DOHH2 (cell line): ENCODE results near the gene ECPAS.

Experiments used
- H3F3A ChIP-seq: fragments of 200-600 bp; sonication (generic), shearing (Covaris generic); 2 replicates; pipeline ENCODE4 v1.6.0; 2016; ENCODE audit warnings: antibody characterized with exemption, mild to moderate bottlenecking; ENCODE audit not compliant: control insufficient read depth, insufficient read depth
- H3K27ac ChIP-seq: fragments of 200-600 bp; sonication (generic); 2 replicates; pipeline ENCODE4 v1.5.1; 2014; ENCODE audit warnings: low read depth, mild to moderate bottlenecking, low read length, moderate library complexity
- H3K27me3 ChIP-seq: fragments of 200-600 bp; sonication (generic); 2 replicates; pipeline ENCODE4 v1.6.1; 2014; ENCODE audit warnings: mild to moderate bottlenecking, low read length, mixed read lengths; ENCODE audit not compliant: control insufficient read depth
- H3K36me3 ChIP-seq: fragments of 200-600 bp; sonication (generic); 2 replicates; pipeline ENCODE4 v1.6.1; 2014; ENCODE audit warnings: mild to moderate bottlenecking, low read length, moderate library complexity, mixed read lengths; ENCODE audit not compliant: control insufficient read depth
- H3K4me1 ChIP-seq: fragments of 200-600 bp; sonication (generic); 2 replicates; pipeline ENCODE4 v1.6.1; 2014; ENCODE audit warnings: mild to moderate bottlenecking, low read length, mixed read lengths; ENCODE audit not compliant: control insufficient read depth
- H3K4me2 ChIP-seq: fragments of 200-600 bp; sonication (generic); 2 replicates; pipeline ENCODE4 v1.6.0; 2014; ENCODE audit warnings: mild to moderate bottlenecking, low read length, moderate library complexity
- H3K4me3 ChIP-seq: fragments of 200-600 bp; sonication (generic); 2 replicates; pipeline ENCODE4 v1.5.1; 2014; ENCODE audit warnings: mild to moderate bottlenecking, low read length, mixed read lengths
- H3K79me2 ChIP-seq: fragments of 200-600 bp; sonication (generic); 2 replicates; pipeline ENCODE4 v1.6.1; 2014; ENCODE audit warnings: mild to moderate bottlenecking, low read length, mixed read lengths; ENCODE audit not compliant: control insufficient read depth
- H3K9me2 ChIP-seq: fragments of 200-600 bp; sonication (generic); replicated peaks from 2 replicates; pipeline ENCODE4 v1.6.1; 2014; ENCODE audit warnings: mild to moderate bottlenecking, low read length, mixed read lengths; ENCODE audit not compliant: control insufficient read depth
- H3K9me3 ChIP-seq: fragments of 200-600 bp; sonication (generic); 2 replicates; pipeline ENCODE4 v1.6.1; 2014; ENCODE audit warnings: antibody characterized with exemption, low read length, mixed read lengths; ENCODE audit not compliant: control insufficient read depth, insufficient read depth
- H4K20me1 ChIP-seq: fragments of 200-600 bp; sonication (generic); 2 replicates; pipeline ENCODE4 v1.6.0; 2014; ENCODE audit warnings: low read depth, mild to moderate bottlenecking, antibody characterized with exemption, low read length, moderate library complexity; ENCODE audit not compliant: control insufficient read depth, insufficient read depth
- EZH2phosphoT487 ChIP-seq: fragments of 200-600 bp; sonication (generic); IDR thresholded peaks from 2 replicates; pipeline ENCODE4 v1.6.1; 2017; ENCODE audit warnings: borderline replicate concordance, mild to moderate bottlenecking, antibody characterized with exemption, low read length, moderate library complexity, mixed read lengths
- TF ChIP-seq, protein P1 (sequence below): fragments of 200-600 bp; sonication (generic); IDR thresholded peaks from one replicate; pipeline ENCODE4 v1.5.1; 2014; ENCODE audit warnings: antibody characterized with exemption, mild to moderate bottlenecking, low read depth, low read length; ENCODE audit not compliant: poor library complexity, severe bottlenecking

Gene ECPAS

GRCh38 chr9:111330124-111330523 lies 154.1 kb downstream of the ECPAS start, which contains the start of gene OR2K2:
Gene OR2K2, minus strand, starts transcription at chr9:111330224. Its CDS starts 1,791 bp downstream, at chr9:111328433.
- H3K27ac ChIP-seq, result no peak within 1 kb of the TSS
- no peaks in the 10 kb centered on the region for H3K79me2 ChIP-seq
- no peaks in the 10 kb centered on the region for H3K36me3 ChIP-seq
- TF ChIP-seq EZH2phosphoT487, result no peak
- TF ChIP-seq, protein P1, sequence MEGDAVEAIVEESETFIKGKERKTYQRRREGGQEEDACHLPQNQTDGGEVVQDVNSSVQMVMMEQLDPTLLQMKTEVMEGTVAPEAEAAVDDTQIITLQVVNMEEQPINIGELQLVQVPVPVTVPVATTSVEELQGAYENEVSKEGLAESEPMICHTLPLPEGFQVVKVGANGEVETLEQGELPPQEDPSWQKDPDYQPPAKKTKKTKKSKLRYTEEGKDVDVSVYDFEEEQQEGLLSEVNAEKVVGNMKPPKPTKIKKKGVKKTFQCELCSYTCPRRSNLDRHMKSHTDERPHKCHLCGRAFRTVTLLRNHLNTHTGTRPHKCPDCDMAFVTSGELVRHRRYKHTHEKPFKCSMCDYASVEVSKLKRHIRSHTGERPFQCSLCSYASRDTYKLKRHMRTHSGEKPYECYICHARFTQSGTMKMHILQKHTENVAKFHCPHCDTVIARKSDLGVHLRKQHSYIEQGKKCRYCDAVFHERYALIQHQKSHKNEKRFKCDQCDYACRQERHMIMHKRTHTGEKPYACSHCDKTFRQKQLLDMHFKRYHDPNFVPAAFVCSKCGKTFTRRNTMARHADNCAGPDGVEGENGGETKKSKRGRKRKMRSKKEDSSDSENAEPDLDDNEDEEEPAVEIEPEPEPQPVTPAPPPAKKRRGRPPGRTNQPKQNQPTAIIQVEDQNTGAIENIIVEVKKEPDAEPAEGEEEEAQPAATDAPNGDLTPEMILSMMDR, result no peak
- H3K9me2 ChIP-seq, result no peaks in the 10 kb centered on the region
- no peaks in the 10 kb centered on the region for H4K20me1 ChIP-seq
- no peaks in the 10 kb centered on the region for H3K9me3 ChIP-seq
- no peak within 1 kb of the TSS for H3K4me3 ChIP-seq
- H3F3A ChIP-seq, result no peaks in the 10 kb centered on the region
- H3K4me2 ChIP-seq, result no peak within 1 kb of the TSS
- no peaks in the 10 kb centered on the region for H3K4me1 ChIP-seq
- H3K27me3 ChIP-seq, result no peaks in the 10 kb centered on the region; the same call in 1 of the 2 replicates

- no peaks in the 10 kb centered on the region for H3K9me2 ChIP-seq
- H3K4me3 ChIP-seq, result no peak overlapping the region
- no peaks in the 10 kb centered on the region for H3K9me3 ChIP-seq
- no peaks in the 10 kb centered on the region for H3K79me2 ChIP-seq
- H3K4me1 ChIP-seq, result no peaks in the 10 kb centered on the region
- H3F3A ChIP-seq, result no peaks in the 10 kb centered on the region
- H3K4me2 ChIP-seq, result no peak overlapping the region
- no peaks in the 10 kb centered on the region for H4K20me1 ChIP-seq
- H3K27ac ChIP-seq, result no peak overlapping the region
- TF ChIP-seq EZH2phosphoT487, result no peak
- H3K27me3 ChIP-seq, result no peaks in the 10 kb centered on the region
- no peaks in the 10 kb centered on the region for H3K36me3 ChIP-seq
Observed at GRCh38 chr9:111320631-111321030, 163.6 kb downstream of the ECPAS start.

DNA sequence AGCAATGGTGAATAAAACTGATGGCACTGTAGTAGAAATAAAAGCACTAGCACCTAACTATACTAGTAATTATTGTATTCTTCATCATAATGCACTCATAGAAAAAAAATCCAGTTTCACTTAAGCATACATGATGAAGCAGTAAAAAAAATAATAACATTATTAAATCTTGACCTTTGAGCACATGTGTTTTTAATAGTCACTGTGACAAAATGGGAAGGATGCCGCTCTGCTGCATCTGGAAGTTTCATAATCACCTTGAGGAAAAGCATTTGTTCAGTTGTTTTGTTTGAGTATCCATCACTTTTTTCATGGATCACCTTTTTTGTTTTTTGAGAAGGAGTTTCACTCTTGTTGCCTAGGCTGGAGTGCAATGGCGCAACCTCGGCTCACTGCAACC lies 167.4 kb downstream of the ECPAS start:
- no peaks in the 10 kb centered on the region for H3K27me3 ChIP-seq
- H4K20me1 ChIP-seq, result no peaks in the 10 kb centered on the region
- H3K4me3 ChIP-seq, result no peak overlapping the region
- no peaks in the 10 kb centered on the region for H3K9me3 ChIP-seq
- TF ChIP-seq, protein P1, result no peak
- no peak for TF ChIP-seq EZH2phosphoT487
- no peaks in the 10 kb centered on the region for H3F3A ChIP-seq
- no peaks in the 10 kb centered on the region for H3K4me1 ChIP-seq
- no peak overlapping the region for H3K27ac ChIP-seq
- H3K4me2 ChIP-seq, result no peak overlapping the region
- no peaks in the 10 kb centered on the region for H3K9me2 ChIP-seq
- H3K79me2 ChIP-seq, result no peaks in the 10 kb centered on the region
- no peaks in the 10 kb centered on the region for H3K36me3 ChIP-seq
